Transverse colon (tissue), 4 donors: Measurements from ENCODE around the gene C8A.

Source experiments
- EP300 ChIP-seq: sonication (generic); formaldehyde crosslinking; IDR thresholded peaks from one replicate; pipeline ENCODE4 v1.6.1; 2017; ENCODE audit warnings: antibody characterized with exemption, low read depth
- POLR2A ChIP-seq: fragments of 450-650 bp; IDR thresholded peaks from one replicate; pipeline ENCODE4 v1.6.1; 2016; ENCODE audit warnings: antibody characterized with exemption, mild to moderate bottlenecking, moderate library complexity
- POLR2AphosphoS5 ChIP-seq, 3 donors: sonication (generic); formaldehyde crosslinking; IDR thresholded peaks; one replicate each; pipeline ENCODE4 v1.6.1; 2016; ENCODE audit warnings: antibody characterized with exemption in 3 of 3
- TF ChIP-seq, protein P1 (sequence below), 5 experiments: fragments of 200-600 bp in 3 of 5; fragments of 450-650 bp in 2 of 5; sonication (generic) in 3 of 5; IDR thresholded peaks; 1 replicate in 2 of 5; 2 replicates in 3 of 5; pipeline ENCODE4 v1.5.1; 2016 to 2017; ENCODE audit warnings: antibody characterized with exemption in 5 of 5, inconsistent platforms in 3 of 5, mild to moderate bottlenecking in 2 of 5, moderate library complexity in 1 of 5

DNA sequence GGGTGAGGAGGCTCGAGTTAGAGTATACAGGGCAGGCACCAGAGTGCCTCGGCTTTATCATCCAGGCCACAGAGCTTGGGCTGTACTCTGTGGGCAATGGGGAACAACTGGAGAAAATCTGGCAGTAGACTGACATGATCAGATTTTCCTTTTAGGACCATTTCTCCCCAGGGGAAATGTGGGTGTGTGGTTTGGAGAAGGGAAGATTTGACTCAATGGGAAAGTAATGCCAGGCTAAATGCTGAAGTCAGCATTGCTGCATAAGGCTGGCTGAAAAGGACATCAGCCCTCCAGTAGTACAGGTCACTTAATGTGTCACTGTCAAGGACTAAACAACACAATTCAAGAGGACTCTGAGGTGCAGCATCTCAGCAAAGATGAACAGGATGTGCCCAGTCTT lies 40.4 kb upstream of the C8A start:
- TF ChIP-seq, protein P1, sequence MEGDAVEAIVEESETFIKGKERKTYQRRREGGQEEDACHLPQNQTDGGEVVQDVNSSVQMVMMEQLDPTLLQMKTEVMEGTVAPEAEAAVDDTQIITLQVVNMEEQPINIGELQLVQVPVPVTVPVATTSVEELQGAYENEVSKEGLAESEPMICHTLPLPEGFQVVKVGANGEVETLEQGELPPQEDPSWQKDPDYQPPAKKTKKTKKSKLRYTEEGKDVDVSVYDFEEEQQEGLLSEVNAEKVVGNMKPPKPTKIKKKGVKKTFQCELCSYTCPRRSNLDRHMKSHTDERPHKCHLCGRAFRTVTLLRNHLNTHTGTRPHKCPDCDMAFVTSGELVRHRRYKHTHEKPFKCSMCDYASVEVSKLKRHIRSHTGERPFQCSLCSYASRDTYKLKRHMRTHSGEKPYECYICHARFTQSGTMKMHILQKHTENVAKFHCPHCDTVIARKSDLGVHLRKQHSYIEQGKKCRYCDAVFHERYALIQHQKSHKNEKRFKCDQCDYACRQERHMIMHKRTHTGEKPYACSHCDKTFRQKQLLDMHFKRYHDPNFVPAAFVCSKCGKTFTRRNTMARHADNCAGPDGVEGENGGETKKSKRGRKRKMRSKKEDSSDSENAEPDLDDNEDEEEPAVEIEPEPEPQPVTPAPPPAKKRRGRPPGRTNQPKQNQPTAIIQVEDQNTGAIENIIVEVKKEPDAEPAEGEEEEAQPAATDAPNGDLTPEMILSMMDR (IDR thresholded peaks at IDR 0.05), result no peak
- no peak for TF ChIP-seq POLR2A
- no peak for TF ChIP-seq EP300
- TF ChIP-seq POLR2AphosphoS5 (IDR thresholded peaks at IDR 0.05), result no peak
